Ovary (tissue), 3 donors: ENCODE measurements around the gene MTSS2.

Experiments used
- EP300 ChIP-seq: sonication (generic); formaldehyde crosslinking; IDR thresholded peaks from one replicate; pipeline ENCODE4 v1.6.1; 2017; ENCODE audit warnings: antibody characterized with exemption
- POLR2A ChIP-seq: fragments of 450-650 bp; IDR thresholded peaks from one replicate; pipeline ENCODE4 v1.6.1; 2017; ENCODE audit warnings: antibody characterized with exemption, mild to moderate bottlenecking, moderate library complexity
- TF ChIP-seq, protein P1 (sequence below), 3 donors: fragments of 450-650 bp in 2 of 3; fragments of 200-600 bp in 1 of 3; IDR thresholded peaks; one replicate each; pipeline versions ENCODE4 v1.5.1 to v1.8.0; 2016 to 2022; ENCODE audit warnings: antibody characterized with exemption in 3 of 3, mild to moderate bottlenecking in 1 of 3
- donor health status: DM: no; HTN: no; CAD: no.

GRCh38 chr16:70649300-70649699 is 36.6 kb downstream of the MTSS2 start:
- TF ChIP-seq, protein P1, sequence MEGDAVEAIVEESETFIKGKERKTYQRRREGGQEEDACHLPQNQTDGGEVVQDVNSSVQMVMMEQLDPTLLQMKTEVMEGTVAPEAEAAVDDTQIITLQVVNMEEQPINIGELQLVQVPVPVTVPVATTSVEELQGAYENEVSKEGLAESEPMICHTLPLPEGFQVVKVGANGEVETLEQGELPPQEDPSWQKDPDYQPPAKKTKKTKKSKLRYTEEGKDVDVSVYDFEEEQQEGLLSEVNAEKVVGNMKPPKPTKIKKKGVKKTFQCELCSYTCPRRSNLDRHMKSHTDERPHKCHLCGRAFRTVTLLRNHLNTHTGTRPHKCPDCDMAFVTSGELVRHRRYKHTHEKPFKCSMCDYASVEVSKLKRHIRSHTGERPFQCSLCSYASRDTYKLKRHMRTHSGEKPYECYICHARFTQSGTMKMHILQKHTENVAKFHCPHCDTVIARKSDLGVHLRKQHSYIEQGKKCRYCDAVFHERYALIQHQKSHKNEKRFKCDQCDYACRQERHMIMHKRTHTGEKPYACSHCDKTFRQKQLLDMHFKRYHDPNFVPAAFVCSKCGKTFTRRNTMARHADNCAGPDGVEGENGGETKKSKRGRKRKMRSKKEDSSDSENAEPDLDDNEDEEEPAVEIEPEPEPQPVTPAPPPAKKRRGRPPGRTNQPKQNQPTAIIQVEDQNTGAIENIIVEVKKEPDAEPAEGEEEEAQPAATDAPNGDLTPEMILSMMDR (IDR thresholded peaks at IDR 0.05) = no peak
- TF ChIP-seq POLR2A (no peak), EP300 (no peak)
